A673 (cell line): ENCODE data around the gene CDC42BPA.

Experiments used
- EZH2 ChIP-seq: fragments of 200-600 bp; sonication (generic); IDR thresholded peaks from 2 replicates; pipeline ENCODE4 v1.6.1; 2017; ENCODE audit warnings: borderline replicate concordance, low read depth, mild to moderate bottlenecking, mixed read lengths, antibody characterized with exemption, low read length; ENCODE audit not compliant: poor library complexity, severe bottlenecking
- TF ChIP-seq, protein P1 (sequence below): fragments of 300-800, 200-600 bp; sonication (generic); conservative IDR thresholded peaks from 2 replicates; pipeline ENCODE4 v1.5.1; 2017; ENCODE audit warnings: low read depth, mild to moderate bottlenecking, antibody characterized with exemption, low read length, moderate library complexity, mixed read lengths

DNA sequence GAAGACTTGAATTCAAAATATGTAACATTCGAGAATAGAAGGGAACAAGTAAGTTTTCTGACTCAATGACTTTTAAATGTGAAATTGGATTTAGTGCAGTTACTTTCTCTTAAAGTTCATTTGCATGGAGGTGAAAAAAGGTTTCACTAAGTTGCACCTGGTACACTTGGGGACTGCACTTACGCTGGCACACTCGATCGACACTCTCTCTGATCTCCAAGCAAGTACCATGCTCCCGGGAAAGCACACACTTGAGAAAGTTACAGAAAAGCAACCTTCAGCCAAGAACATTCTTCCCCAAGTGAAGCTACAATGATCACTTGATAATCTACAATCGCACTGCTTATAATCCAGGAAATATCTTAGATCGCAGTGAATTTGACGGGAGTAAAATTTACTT lies 315.1 kb downstream of the CDC42BPA start:
- TF ChIP-seq, protein P1, sequence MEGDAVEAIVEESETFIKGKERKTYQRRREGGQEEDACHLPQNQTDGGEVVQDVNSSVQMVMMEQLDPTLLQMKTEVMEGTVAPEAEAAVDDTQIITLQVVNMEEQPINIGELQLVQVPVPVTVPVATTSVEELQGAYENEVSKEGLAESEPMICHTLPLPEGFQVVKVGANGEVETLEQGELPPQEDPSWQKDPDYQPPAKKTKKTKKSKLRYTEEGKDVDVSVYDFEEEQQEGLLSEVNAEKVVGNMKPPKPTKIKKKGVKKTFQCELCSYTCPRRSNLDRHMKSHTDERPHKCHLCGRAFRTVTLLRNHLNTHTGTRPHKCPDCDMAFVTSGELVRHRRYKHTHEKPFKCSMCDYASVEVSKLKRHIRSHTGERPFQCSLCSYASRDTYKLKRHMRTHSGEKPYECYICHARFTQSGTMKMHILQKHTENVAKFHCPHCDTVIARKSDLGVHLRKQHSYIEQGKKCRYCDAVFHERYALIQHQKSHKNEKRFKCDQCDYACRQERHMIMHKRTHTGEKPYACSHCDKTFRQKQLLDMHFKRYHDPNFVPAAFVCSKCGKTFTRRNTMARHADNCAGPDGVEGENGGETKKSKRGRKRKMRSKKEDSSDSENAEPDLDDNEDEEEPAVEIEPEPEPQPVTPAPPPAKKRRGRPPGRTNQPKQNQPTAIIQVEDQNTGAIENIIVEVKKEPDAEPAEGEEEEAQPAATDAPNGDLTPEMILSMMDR, result no peak
- no peak for TF ChIP-seq EZH2
